8988T (cell line): Measurements from ENCODE around the gene RTL10.

Source experiments
- DNase-seq: peaks from one replicate; pipeline ENCODE4 v3.0.0; 2011

The RTL10 gene

DNA sequence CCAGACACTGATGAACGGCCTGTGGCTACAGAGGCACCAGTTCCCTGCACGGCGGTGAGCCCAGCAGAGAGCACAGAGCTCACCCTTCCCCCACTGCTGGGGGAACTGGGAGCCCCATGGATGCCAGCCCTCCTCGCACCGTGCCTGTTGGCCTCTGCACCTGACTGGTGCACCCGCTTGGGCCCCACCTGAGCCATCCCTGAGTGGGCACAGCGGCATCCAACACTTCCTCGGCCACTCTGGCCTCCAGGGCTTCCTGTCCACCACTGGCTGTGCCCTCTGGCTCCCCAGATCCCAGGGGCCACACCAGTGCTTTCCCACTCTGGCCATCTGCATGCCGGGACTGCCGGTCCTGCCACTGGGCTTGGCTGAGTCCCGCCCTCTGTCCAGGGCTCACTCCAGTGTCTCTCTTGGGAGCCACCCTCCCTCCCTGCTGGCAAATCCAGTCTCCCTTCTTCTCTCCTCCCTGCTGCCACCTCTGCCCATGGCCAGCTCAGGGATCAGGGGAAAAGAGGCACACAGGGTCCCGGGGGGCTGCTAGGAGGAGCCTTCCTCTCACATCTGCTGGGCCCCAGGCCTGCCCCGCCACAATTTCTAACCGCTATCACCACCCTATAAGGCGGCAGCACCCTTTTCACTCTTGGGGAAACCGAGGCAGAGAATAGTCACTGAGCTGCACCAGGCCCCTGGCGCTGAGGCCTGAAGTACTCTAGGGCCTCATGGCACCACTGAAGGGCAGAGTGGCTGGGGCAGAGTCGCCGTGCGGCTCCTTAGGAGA is 33.0 kb downstream of the RTL10 start:
- DNase-seq, result peak; percentile 10

DNA sequence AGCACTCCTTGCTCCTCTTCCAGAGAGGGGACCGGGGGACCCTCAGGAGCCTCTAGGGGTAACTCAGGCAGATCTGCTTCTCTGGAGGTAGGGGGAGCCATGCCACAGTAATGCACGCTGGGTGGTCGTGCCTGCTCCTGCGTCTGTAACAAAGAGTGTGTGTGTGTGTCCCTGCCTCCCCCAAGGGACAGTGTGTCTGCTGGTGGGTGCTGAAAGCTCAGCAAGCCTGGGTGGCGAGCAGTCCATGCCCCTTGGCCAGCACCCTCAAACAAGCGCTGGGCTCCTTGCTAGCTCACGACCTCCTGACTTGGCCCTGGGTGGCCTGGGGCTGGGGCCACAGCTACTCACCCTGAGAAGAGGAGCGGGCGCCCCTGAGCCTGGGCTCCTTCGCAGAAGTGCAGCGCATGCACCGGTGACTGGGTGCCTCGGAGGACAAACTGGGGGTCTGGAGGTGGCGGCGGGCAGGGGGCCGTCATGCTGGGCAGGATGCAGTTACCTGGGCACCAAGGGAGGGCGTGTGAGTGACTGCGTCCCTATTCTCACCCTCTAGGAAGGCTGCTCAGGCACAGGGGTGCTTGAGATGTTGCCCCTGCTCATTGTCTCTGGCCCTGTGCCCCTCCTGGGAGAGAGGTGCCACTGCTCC is 33.7 kb downstream of the RTL10 start:
- DNase-seq, result peak; percentile 21

DNA sequence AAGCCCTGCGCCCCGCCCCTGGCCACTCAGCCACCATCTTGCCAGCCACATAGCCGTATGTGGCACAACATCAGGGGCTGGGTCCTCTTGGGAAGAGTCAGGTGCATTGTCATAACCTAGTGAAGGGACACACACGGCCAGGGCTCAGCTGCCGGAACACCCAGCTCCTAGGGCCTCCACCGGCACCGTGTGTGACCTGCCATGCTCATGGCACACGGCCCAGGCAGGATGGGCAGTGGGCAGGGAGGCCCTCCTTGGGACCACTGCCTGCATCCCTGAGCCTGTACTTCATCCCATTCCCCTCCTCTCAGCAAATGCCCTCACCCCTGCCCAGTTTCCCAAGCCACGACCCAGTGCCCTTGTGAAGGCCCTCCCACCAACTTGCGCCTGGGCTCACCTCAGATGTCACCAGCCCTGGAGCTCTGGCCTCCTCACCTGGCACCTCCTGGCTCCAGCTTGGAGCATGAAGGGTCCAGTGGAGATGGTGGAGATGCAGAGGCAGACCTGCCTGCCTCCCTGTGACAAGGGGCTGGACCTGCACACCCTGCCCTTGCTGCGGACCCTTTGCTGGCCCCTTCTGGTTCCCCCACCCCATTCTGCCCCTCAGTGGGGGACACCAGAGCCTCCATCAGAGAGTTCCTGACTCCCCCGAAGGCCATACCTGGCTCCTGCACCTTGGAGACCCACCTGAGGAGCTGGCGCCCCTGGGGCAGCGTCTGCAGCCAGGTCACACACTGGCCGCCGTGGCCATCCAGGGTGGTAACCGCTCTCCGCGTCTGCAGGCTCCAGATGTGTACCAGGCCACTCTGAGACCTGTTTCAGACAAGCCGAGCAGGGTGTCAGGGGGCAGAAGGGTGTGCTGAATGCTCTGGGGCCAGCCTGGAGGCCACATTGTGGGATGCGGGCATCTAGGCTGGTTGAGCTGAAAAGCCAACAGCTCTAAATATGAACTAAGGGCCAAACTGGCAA is 34.5 kb downstream of the RTL10 start:
- no peak for DNase-seq

DNA sequence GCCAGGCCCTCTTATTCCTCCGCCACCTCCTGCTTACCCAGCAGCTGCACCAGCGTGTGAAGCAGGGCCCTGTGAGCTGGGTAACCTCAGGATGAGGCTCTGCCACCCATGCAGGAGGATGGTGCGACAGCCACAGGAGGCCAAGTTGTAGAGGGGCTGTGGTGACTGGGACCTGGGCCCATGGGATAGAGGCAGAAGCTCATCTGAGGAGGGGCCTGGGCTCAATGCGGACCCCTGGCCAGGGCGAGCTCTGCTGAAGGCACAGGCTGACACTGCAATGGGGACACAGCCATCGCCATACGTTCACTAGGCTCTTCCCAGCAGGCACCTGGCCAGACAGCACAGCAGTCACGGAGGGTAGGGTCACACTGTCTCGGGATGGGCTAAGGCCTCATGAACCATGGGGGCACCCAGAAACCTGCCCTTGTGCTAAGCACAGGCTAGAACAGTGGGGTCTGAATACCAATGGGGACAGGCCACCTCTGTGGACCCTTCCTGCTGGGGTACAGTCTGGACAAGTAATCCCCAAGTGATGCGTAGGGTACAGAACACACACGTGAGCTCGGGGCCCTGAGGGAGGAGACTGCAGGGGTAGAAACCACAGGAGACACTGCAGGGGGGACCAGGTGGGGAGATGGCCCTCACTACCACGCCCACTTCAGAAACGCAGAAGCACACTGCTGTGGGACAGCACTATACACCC is 35.3 kb downstream of the RTL10 start:
- DNase-seq, result no peak

DNA sequence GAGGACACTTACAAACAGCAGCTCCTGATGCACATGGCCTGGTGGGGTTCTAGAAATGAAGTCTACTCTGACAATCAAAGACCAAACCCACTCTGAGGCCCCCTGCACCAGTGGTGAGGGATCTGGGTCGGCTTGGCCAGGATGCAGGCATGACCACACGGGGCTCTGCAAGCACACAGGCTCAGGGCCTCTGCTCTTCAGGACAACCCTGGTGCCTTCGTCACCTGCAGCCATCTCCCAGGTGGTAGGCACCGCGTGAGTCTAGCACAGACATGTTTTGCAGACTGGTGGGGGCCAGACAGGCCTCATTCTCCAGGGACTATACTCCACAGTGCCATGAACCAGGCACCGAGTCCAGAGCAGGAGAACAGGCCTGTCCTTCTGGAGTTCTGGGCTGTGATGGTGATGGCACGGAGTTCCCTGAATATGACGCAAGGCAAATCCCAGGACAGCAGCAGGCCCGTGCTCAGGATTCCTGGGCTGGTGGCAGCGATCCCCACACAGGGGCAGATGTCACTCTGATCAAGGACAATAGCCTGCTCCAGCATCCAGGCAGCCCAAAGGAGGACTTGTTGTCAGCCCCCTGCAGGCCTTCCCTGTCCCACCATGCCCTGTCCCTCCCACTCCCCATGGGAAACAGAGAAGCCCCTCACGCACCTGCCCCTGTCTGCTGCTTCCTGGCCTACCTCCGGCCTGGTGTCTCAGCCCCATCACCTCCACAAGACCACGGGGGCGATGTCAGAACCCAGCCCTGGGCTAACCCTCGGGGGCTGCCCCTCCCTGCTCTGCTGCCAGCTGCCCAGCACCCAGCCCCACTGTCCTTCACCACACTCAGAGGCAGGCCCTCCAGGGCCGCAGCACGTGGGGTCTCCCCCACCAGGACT is 36.1 kb downstream of the RTL10 start:
- no peak for DNase-seq

DNA sequence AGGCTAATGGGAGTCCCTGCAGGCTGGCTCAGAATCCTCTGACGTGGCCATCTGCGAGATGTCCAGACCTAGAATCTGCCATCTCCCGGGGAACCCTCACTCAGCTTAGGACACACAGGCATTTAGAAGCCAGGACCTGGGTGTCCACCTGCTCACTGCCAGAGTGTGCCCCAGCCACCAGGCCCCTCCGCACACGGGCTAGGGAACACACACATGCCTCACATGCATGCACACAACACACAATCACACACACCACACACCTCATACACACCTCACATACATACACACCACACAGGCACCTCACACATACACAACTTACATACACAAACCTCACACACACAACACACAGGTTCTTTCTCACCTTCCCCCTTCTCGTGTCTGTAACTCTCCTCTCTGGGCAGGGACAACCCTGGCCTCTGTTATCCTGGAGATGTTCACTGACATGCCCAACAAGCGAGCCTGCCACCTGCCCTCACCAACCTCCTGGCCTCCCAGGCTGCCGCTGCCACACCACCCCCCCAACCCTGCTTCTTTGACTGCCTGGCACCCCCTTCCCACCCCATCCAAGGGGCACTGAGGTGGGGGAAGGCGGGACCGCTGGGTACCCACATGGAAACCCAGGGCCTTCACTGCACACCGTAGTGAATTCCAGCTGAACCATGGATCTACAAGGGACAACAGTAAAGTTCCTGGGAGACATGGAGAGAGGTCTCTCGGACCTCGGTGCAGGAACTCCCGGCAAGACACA is 38.1 kb downstream of the RTL10 start:
- DNase-seq, result no peak

DNA sequence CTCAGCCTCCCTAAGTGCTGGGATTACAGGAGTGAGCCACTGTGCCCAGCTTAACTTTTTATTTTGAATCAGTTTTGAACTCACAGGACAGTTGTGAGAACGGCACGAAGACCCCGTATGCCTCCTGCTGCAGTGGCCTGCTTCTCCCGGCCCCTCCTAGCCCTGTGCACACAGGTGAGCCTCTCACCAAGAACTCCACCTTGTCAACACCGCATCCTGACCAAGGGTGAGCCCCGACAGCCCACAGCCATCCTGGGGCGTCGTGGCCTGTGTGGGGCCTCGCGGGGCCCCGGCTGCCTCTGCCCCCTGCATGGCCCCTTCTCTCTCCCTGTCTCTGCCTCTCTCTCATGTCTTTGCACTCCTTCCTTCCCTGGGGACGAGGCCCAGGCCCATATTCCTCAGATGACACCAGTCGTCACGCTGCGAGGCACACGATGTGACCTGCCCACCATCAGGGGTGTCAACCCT is 38.8 kb downstream of the RTL10 start:
- no peak for DNase-seq

DNA sequence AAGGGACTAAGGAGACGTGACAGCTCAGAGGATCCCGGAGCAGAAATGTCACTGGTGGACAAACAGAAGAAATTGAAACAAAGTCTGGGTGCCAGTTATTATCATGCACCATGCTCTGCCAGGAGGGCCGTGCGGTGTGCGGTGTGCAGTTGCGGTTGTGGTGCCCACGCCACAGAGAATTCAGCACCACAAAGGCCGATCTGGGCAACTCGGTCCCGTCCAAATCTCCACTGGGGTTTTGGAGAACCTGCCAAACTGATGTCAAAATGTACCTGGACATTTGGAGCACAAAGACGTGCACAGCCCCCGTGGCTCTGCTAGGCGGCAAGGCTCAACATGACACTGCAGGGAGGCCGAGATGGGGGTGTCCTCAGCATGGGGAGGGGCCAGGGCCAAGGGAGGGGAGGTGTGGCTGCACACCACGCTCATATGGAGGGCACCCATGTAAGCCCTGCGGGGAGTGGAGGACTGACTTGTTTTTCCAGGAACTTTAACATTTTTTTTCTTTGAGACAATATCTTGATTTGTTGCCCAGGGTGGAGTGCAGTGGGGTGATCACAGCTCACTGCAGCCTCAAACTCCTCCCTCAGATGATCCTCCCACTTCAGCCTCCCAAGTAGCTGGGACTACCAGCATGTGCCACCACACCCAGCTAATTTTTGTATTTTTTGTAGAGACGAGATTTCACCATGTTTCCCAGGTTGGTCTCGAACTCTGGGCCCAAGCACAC is 39.4 kb downstream of the RTL10 start:
- DNase-seq, result no peak

DNA sequence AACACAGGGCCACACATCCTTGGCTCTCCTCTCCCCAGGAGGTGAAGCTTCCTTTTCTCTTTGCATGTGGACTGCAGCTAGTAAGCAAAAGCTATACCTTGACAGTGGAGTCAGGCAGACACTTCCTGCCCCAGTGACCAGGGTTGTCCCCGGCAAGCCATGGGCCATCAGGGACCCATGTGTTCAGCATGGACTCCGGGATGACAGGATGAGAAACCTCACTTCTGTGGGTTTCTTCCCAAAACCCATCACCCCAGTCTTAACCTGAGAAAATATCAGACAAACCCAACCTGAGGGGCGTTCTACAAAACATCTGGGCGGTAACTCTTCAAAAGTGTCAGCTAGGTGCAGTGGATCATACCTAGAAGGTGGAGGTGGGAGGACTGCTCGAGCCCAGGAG is 40.2 kb downstream of the RTL10 start:
- DNase-seq, result no peak

DNA sequence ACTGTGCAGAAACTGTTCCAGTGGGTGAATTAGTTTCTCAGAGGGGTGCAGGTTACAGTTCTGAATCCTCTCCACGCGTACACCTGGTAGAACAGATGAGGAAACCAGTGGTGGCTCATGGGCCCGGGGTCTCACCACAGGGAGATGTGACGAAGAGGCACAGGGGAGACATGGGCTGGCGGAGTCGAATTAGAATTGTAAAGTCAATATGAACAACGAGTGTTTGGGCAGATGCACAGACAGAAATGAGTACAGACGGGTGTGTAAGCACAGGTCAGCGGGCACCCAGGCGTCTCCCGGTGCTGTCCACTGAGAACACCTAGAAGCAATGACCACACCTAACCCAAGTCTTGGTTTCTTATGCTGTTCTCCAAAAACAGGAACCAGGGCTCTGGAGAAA is 41.8 kb downstream of the RTL10 start:
- no peak for DNase-seq

DNA sequence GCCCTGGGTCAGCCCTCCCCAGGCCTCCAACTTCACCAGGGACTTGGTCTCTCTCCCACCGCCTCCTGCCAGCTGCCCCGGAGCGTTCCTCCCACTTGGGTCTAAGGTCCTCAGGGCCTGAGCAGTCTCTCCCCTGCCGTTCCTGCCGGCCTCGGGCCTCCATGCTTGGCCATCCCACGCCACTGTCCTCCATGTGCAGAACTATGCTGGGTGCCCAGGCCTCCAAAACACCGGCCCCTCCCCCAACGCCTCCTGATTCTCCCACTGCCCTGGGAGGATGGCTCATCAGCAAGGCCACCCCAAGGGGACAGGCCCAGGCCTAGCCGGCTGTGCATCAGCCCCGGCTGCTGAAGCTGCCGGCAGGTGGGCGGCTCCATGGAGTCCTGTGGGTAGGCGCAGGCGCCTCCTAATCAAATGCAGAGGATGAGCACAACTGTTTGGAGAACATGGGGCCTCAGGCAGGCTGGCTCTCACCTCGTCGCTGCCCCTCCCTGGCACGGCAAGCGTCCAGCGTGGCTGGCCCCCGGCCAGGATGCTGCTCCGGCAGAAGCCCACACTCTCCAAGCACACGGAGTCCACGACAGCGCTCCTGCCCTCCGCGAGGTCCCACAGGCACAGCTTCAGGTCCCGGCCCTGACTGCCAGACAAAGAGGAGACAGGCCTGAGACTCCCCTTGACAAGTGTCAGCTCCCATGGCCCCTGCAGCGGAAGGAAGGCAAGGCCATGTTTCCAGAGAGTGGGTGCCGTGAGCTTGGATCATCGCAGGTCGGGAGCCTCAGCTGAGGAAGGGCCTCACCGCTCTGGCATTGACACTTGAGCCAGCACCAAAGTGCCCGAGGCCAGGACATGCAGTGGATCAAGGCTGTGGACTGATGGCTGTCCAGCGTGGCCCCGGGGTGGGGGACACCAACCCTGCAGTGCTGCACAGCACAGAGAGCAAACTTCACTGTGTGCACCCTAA is 42.6 kb downstream of the RTL10 start:
- DNase-seq, result no peak

DNA sequence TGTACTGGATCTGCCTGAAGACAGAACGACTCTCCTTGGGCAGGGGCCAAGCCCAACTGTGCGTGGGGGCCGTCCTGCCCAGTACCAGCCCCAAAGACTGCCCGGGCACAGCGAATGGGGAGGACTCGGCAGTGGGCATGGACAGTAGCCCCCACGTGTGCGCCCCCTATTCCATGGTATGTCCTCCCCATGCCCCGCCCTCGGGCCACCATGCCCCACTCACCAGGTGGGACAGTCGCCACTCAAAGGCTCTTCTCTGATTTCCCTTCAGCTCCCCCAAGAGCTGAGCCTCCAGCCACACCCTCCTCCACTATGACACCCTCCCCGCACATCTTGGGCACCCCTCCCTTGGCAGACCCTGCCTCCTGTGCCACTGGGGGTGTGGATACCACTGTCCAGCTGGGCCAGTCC is 43.5 kb downstream of the RTL10 start:
- no peak for DNase-seq

DNA sequence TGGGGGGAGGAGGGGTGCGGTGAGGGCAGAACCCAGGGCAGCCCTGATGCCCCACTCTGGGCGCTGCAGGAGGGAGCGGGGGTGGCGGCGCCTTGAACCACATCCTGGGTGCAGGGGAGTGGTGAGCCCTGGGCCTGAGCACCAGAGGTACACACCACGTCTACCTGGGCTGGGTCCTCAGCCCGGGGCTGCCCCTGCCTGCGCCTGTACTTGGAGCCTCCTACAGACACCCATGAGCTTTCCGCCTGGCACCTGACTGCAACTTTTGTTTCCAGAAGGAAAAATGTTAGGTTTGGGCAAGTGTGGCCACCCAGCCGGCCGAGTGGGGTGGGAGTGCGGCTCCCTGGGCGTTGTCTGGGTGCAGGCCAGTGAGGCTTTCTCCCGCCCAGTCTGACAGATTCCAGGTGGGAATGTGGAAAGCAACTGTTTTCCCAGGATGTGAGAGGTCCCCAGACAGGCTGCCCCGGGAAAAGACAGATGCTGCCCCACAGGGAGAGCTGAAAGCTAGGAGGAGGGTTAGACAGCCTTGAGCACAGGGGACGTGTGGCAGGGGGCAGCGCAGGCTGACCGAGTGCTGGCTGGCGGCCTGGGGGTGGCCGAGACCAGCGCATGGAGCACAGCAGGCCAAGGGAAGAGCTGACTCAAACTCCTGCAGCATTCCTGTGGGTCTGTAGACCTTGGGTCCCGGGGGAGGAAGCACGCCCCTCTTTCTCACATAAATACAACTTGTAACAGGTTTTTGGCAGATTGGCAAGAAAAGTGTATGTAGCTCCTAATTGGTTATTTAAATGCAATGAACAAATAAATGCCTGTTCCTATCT is 44.1 kb downstream of the RTL10 start:
- DNase-seq, result peak; percentile 13

DNA sequence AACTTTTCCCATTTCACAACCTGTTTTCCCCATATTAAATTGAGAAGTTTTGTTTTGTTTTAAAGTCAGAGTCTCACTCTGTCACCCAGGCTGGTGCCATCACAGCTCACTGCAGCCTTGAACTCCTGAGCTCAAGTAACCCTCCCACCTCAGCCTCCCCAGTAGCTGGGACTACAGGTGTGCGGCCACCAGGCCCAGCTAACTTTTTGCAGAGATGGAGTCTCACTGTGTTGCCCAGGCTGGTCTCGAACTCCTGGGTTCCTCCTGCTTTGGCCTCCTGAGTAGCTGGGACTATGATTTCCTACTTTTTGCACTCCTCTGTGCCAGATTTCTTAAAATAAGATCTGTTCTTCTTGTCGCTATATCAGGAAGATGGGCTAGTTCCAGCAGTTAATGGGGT is 44.9 kb downstream of the RTL10 start:
- no peak for DNase-seq

DNA sequence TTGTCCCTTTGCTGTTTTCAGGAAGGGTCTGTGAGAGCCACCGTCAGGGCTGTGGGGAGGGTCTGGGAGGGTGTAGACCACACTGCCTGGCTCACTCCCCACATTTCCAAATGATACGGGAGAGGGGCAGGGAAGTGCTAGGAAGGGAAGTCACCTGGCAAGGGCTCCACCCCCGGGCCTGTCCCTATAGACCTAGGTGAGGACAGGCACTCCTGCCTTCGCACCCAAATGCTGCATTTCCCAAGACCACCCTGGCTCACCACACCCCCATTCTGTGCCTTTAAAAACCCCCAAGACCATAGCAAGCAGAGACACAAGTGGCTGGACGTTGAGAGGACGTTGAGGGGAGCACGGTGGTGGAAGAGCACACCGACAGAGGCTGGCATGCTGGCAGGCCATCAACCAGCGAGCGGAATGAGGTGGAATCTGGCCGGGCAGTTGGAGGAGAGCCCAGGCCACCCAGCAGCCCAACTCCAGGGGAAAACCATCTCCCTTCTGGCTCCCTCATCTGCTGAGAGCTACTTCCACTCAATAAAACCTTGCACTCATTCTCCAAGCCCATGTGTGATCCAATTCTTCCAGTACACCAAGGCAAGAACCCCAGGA is 45.7 kb downstream of the RTL10 start:
- DNase-seq, result no peak

DNA sequence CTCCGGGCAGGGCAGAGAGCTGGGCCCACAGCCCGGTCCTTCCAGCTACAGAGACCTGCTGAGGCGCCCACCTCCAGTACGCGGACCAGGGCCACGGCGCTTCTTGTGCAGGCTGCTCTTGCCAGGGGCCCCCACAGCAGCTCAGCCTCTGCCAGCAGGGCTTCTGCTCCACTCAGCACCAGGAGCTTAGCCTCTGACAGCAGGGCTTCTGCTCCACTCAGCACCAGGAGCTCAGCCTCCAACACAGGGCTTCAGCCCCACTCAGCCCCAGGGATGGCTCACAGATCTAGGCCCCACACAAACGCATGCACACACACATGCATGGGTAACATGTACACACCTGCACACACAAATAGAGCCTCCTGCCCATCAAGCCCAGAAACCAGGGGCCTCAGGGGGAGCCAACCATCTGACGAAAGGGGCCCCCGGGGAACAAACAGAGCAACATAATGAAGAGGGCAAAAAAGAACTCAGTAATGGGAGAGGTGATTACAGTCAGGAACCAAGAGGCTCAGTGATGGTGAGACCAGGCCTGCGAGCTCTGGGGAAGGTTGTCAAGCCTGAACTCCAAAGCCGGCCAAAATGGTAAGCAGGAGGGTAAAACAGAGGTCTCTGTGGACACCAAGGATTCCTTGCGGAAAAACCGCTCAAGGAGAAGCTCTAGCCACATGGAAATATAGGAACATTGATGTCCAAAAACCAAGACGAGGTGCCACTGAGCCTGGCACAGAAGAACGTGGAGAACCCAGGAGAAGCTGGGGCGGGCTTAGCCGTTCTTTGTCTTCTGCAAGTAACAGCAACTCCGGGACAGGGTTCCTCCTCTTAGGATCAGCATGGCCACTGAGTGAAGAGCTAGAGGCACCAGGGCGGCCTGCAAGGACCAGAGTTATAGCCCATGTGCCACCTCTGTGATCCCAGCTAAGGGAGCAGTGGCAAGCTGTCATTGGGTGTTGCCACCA is 46.5 kb downstream of the RTL10 start:
- no peak for DNase-seq
